HEK293 (cell line): ENCODE data around the gene CD81.

Experiments used
- CTCF ChIA-PET: fragments of 350-600 bp; formaldehyde crosslinking; extraction: SDS; loops from one replicate; lab custom pipeline; 2021; ENCODE audit warnings: antibody characterized with exemption; lab: Yijun Ruan, JAX
- POLR2A ChIA-PET: fragments of 300-600 bp; formaldehyde crosslinking; extraction: SDS; loops from one replicate; lab custom pipeline; 2020; ENCODE audit warnings: antibody characterized with exemption, inconsistent platforms; lab: Yijun Ruan, JAX
- H3K27ac ChIP-seq: fragments of 200-500 bp; sonication (Bioruptor generic); 2 replicates; pipeline ENCODE4 v1.5.1; 2014; ENCODE audit warnings: low read depth, low read length, control low read depth, inconsistent platforms; ENCODE audit errors: extremely low read depth
- H3K36me3 ChIP-seq, 2 experiments: fragments of 200-500 bp in 1 of 2; sonication (Bioruptor generic) in 1 of 2; 1 replicate in 1 of 2; 2 replicates in 1 of 2; pipeline ENCODE4 v1.5.1; 2014 to 2017; ENCODE audit warnings: inconsistent platforms in 2 of 2, low read length in 2 of 2; ENCODE audit not compliant: control insufficient read depth in 2 of 2, insufficient read depth in 1 of 2
- H3K4me1 ChIP-seq: fragments of 200-500 bp; sonication (Bioruptor generic); 2 replicates; pipeline ENCODE4 v1.5.1; 2014; ENCODE audit warnings: mild to moderate bottlenecking, low read length, inconsistent platforms; ENCODE audit not compliant: control insufficient read depth, insufficient read depth
- H3K4me3 ChIP-seq: 2 replicates; pipeline ENCODE4 v1.5.1; 2011; ENCODE audit warnings: low read depth, mild to moderate bottlenecking, control low read depth, low read length, moderate library complexity
- H3K9me3 ChIP-seq: fragments of 200-500 bp; sonication (Bioruptor generic); 2 replicates; pipeline ENCODE4 v1.5.1; 2014; ENCODE audit warnings: low read depth, low read length, inconsistent platforms; ENCODE audit not compliant: control insufficient read depth, insufficient read depth
- AEBP2 ChIP-seq: fragments of 450-650 bp; formaldehyde crosslinking; IDR thresholded peaks from 2 replicates; pipeline ENCODE4 v1.5.1; 2016; ENCODE audit warnings: missing biosample characterization, missing genetic modification characterization, borderline replicate concordance
- BCL6B ChIP-seq: fragments of 450-650 bp; formaldehyde crosslinking; IDR thresholded peaks from 2 replicates; pipeline ENCODE4 v1.5.1; 2017; ENCODE audit warnings: missing biosample characterization, missing genetic modification characterization
- GLIS1 ChIP-seq: fragments of 450-650 bp; formaldehyde crosslinking; IDR thresholded peaks from 2 replicates; pipeline ENCODE4 v1.5.1; 2016; ENCODE audit warnings: missing biosample characterization, missing genetic modification characterization
- REPIN1 ChIP-seq: fragments of 450-650 bp; formaldehyde crosslinking; IDR thresholded peaks from 2 replicates; pipeline ENCODE4 v1.5.1; 2017; ENCODE audit warnings: missing biosample characterization, missing genetic modification characterization, low read depth
- SCRT1 ChIP-seq: fragments of 450-650 bp; formaldehyde crosslinking; IDR thresholded peaks from 2 replicates; pipeline ENCODE4 v1.5.1; 2016; ENCODE audit warnings: missing biosample characterization, missing genetic modification characterization, borderline replicate concordance
- SP3 ChIP-seq: fragments of 450-650 bp; formaldehyde crosslinking; IDR thresholded peaks from 2 replicates; pipeline ENCODE4 v1.5.1; 2016; ENCODE audit warnings: missing biosample characterization, missing genetic modification characterization
- TSHZ1 ChIP-seq: fragments of 450-650 bp; formaldehyde crosslinking; IDR thresholded peaks from 2 replicates; pipeline ENCODE4 v1.5.1; 2016; ENCODE audit warnings: missing biosample characterization, missing genetic modification characterization, borderline replicate concordance
- ZBTB6 ChIP-seq: fragments of 450-650 bp; formaldehyde crosslinking; IDR thresholded peaks from 2 replicates; pipeline ENCODE4 v1.5.1; 2017; ENCODE audit warnings: missing biosample characterization, missing genetic modification characterization
- ZFP41 ChIP-seq: fragments of 450-650 bp; formaldehyde crosslinking; IDR thresholded peaks from 2 replicates; pipeline ENCODE4 v1.5.1; 2016; ENCODE audit warnings: missing biosample characterization, missing genetic modification characterization, borderline replicate concordance
- ZNF133 ChIP-seq: fragments of 450-650 bp; formaldehyde crosslinking; IDR thresholded peaks from 2 replicates; pipeline ENCODE4 v1.5.1; 2016; ENCODE audit warnings: missing biosample characterization, missing genetic modification characterization
- ZNF23 ChIP-seq: fragments of 450-650 bp; formaldehyde crosslinking; IDR thresholded peaks from 2 replicates; pipeline ENCODE4 v1.5.1; 2016; ENCODE audit warnings: missing biosample characterization, missing genetic modification characterization, borderline replicate concordance
- ZNF335 ChIP-seq: fragments of 450-650 bp; formaldehyde crosslinking; conservative IDR thresholded peaks from 2 replicates; pipeline ENCODE4 v1.5.1; 2016; ENCODE audit warnings: missing biosample characterization, missing genetic modification characterization
- ZNF341 ChIP-seq: fragments of 450-650 bp; formaldehyde crosslinking; IDR thresholded peaks from 2 replicates; pipeline ENCODE4; 2016; ENCODE audit warnings: low read depth, missing biosample characterization, missing genetic modification characterization
- ZNF391 ChIP-seq: fragments of 450-650 bp; formaldehyde crosslinking; IDR thresholded peaks from 2 replicates; pipeline ENCODE4 v1.5.1; 2016; ENCODE audit warnings: low read depth, missing biosample characterization, missing genetic modification characterization, borderline replicate concordance
- ZNF423 ChIP-seq: fragments of 450-650 bp; formaldehyde crosslinking; IDR thresholded peaks from 2 replicates; pipeline ENCODE4 v1.5.1; 2016; ENCODE audit warnings: missing biosample characterization, missing genetic modification characterization
- ZNF488 ChIP-seq: fragments of 450-650 bp; formaldehyde crosslinking; IDR thresholded peaks from 2 replicates; pipeline ENCODE4 v1.5.1; 2016; ENCODE audit warnings: missing biosample characterization, missing genetic modification characterization
- ZNF530 ChIP-seq: fragments of 450-650 bp; formaldehyde crosslinking; IDR thresholded peaks from 2 replicates; pipeline ENCODE4 v1.5.1; 2016; ENCODE audit warnings: low read depth, missing biosample characterization, missing genetic modification characterization
- ZNF555 ChIP-seq: fragments of 450-650 bp; formaldehyde crosslinking; conservative IDR thresholded peaks from 2 replicates; pipeline ENCODE4 v1.5.1; 2017; ENCODE audit warnings: missing biosample characterization, mild to moderate bottlenecking, missing genetic modification characterization, inconsistent platforms
- ZNF558 ChIP-seq: fragments of 450-650 bp; formaldehyde crosslinking; IDR thresholded peaks from 2 replicates; pipeline ENCODE4 v1.5.1; 2016; ENCODE audit warnings: missing biosample characterization, missing genetic modification characterization
- ZNF596 ChIP-seq: fragments of 450-650 bp; IDR thresholded peaks from 2 replicates; pipeline ENCODE4 v1.5.0; 2018; ENCODE audit warnings: missing biosample characterization, mild to moderate bottlenecking, missing genetic modification characterization, moderate library complexity
- ZNF624 ChIP-seq: fragments of 450-650 bp; formaldehyde crosslinking; IDR thresholded peaks from 2 replicates; pipeline ENCODE4 v1.5.1; 2017; ENCODE audit warnings: missing biosample characterization, missing genetic modification characterization
- ZNF692 ChIP-seq: fragments of 450-650 bp; formaldehyde crosslinking; IDR thresholded peaks from 2 replicates; pipeline ENCODE4 v1.5.1; 2016; ENCODE audit warnings: missing biosample characterization, missing genetic modification characterization
- ZNF747 ChIP-seq: fragments of 450-650 bp; formaldehyde crosslinking; IDR thresholded peaks from 2 replicates; pipeline ENCODE4 v1.5.1; 2016; ENCODE audit warnings: missing biosample characterization, missing genetic modification characterization
- ZNF777 ChIP-seq: fragments of 450-650 bp; formaldehyde crosslinking; IDR thresholded peaks from 2 replicates; pipeline ENCODE4 v1.5.1; 2017; ENCODE audit warnings: missing biosample characterization, missing genetic modification characterization, borderline replicate concordance
- ZNF830 ChIP-seq: fragments of 450-650 bp; IDR thresholded peaks from 2 replicates; pipeline ENCODE4 v1.5.0; 2018; ENCODE audit warnings: missing biosample characterization, missing genetic modification characterization, low read depth, mild to moderate bottlenecking, moderate library complexity

The CD81 gene

GRCh38 chr11:2368178-2368850, 8.8 kb upstream of the CD81 start:
- no peak for TF ChIP-seq GLIS1 (tag by site-specific recombination)
- no peak for TF ChIP-seq ZNF624 (tag by site-specific recombination)
- TF ChIP-seq ZNF341 (tag by site-specific recombination), result no peak
- TF ChIP-seq ZNF830 (tag by site-specific recombination), result no peak
- no peak for TF ChIP-seq TSHZ1 (tag by site-specific recombination)
- no peak for TF ChIP-seq ZNF423 (tag by site-specific recombination)
- no peak for TF ChIP-seq ZNF747 (tag by site-specific recombination)
- TF ChIP-seq ZNF692 (tag by site-specific recombination), result no peak
- TF ChIP-seq ZNF596 (tag by site-specific recombination), result no peak
- no peak for TF ChIP-seq ZNF335
- TF ChIP-seq BCL6B (tag by site-specific recombination), result no peak
- no peak for TF ChIP-seq AEBP2 (tag by site-specific recombination)
- no peak for TF ChIP-seq SP3 (tag by site-specific recombination)
- no peak for TF ChIP-seq SCRT1 (tag by site-specific recombination)
- no peak for TF ChIP-seq ZNF133
- TF ChIP-seq ZNF23, result no peak
- CTCF ChIA-PET, result no interaction called here
- Histone ChIP-seq H3K9me3 (no peaks in the 10 kb centered on the region), H3K4me1 (no peaks in the 10 kb centered on the region), H3K27ac (no peak overlapping the region), H3K36me3 (no peaks in the 10 kb centered on the region), H3K4me3 (no peak overlapping the region)
- POLR2A ChIA-PET, result interaction anchor here (2.1 kb wide), 1 partner anchor 10 kb away, joined by 7 read pairs; no protein-coding TSS in a partner anchor

- POLR2A ChIA-PET, result no interaction called here
- H3K4me1 ChIP-seq, result no peaks in the 10 kb centered on the region
- no peaks in the 10 kb centered on the region for H3K9me3 ChIP-seq
- CTCF ChIA-PET, result no interaction called here
- TF ChIP-seq ZNF558 (tag by site-specific recombination) (no peak), ZNF488 (tag by site-specific recombination) (no peak), ZBTB6 (tag by site-specific recombination) (no peak), REPIN1 (tag by site-specific recombination) (no peak), ZNF530 (tag by site-specific recombination) (no peak), ZFP41 (no peak), ZNF391 (tag by site-specific recombination) (no peak), ZNF555 (tag by site-specific recombination) (no peak), ZNF423 (tag by site-specific recombination) (no peak), ZNF777 (tag by site-specific recombination) (no peak)
- H3K36me3 ChIP-seq, result no peaks in the 10 kb centered on the region
- no peak overlapping the region for H3K4me3 ChIP-seq
- H3K27ac ChIP-seq, result no peak overlapping the region
These were observed 8.3 kb upstream of the CD81 start for GRCh38 chr11:2368851-2369180.
